Activated CD8-positive, alpha-beta memory T cell treated with anti-CD3 and anti-CD28 coated beads, Interleukin-2, amount 50 U/mL, for 24 hours (primary cell): Measurements from ENCODE around the gene SNCA.

Experiments used
- DNase-seq: peaks from one replicate; pipeline ENCODE4 v3.0.0-alpha.2; 2020; ENCODE audit errors: extremely low read depth

SNCA gene

GRCh38 chr4:89754531-89754930 is 82.4 kb downstream of the SNCA start:
- DNase-seq = no peak

GRCh38 chr4:89753601-89754066 is 83.3 kb downstream of the SNCA start:
- no peak for DNase-seq

DNA sequence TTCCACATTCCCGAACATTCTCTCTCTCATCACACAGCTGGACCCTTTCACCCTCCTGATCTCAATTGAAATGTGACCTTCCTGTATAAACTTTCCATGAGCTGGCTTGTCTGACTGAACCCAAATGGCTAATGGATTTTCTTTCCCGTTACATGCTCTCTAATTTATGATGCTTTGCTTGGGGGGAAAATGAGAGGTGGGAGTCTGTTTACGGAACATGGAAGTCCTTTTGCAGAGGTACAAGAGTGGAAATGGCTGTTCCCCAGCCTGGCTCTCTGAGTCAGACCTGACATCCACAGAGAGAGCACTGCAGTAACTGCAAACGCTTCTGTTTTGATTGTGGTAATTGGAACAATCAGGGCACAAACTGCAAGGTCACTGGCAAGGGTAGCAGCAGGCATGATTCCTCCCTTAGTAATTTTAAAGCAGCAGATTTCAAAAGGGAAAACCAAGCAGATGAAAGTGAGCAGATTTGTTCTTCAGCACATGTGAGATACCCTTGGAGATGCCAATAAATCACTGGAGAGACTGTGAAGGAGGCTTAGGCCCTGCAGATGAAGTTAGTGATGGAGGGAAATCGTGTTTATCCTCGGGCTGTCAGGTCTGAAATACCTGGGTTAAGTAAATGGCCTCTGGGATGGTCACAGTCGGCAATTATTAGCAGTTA is 83.9 kb downstream of the SNCA start:
- DNase-seq = no peak

GRCh38 chr4:89751416-89751815 is 85.5 kb downstream of the SNCA start:
- DNase-seq = no peak

GRCh38 chr4:89746377-89746776 is 90.6 kb downstream of the SNCA start:
- no peak for DNase-seq

GRCh38 chr4:89745708-89746107 is 91.3 kb downstream of the SNCA start:
- no peak for DNase-seq

- DNase-seq = no peak
Measured at GRCh38 chr4:89744914-89745313, 92.0 kb downstream of the SNCA start.

DNA sequence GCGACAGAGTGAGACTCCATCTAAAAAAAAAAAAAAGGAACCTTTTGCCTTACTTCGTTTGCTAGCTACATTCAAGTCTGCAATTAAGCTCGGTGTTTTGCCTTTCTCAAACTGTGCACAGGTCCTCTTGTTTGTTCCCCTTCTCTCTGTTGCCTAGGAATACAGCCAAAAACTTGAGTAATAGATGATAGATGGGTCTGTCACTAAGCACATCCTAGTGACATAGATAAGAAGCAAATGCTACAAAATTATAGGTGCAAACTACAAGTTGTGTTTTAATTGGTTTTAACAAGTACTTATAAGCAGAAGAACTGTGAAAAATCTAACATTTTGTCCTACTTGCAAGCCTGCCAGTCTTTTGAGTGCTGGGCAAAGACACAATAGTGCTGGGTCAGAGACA is 95.2 kb downstream of the SNCA start:
- DNase-seq = no peak

DNA sequence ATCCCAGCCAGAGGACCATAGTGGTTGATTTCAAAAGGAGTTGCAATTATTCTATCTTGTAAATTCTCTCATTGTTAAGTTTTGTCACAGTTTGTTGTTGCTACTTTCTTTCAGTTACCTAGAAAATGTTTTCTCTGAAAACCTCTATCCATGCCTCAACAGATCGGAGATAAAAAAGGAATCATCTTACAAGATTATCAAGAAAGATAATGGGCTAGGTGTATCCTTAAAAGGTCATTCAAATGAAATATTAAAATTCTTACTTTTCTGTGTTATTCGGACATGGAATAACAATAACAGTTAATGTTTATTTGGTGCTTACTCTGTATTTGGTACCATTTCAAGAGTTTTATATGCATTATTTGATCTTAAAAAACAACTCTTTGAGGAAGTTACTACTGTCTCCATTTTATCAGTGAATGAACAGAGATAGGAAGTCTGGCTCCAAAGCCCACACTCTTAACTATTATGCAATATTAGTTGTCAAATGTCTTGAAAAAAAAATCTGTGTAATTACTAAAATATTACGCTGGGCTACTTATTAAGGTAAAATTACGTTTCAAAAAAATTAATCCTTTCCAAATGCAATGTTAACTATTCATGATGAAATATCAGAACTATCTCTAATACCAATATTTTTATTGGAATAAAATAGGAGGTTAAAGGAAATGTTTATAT is 97.5 kb downstream of the SNCA start:
- no peak for DNase-seq

DNA sequence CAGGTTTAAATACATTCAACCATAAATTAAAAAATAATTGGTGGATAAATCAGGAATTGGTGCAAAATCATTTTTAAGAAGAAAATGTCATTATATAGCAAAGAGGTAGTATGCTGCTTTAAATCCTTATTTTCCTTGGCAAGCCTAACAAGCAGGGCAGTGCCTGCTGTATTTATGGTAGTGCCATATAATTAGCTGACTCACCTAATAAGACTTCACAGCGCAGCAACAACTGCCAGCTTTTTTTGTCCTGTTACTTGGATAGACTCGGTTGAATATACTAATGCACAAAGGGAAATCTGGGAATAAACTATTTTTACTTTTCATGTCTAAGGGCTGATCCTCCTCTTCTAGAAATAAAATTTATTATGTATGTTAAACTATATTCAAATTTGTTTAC is 99.1 kb downstream of the SNCA start:
- DNase-seq = no peak

- no peak for DNase-seq
Measured at GRCh38 chr4:89733946-89734345, 103.0 kb downstream of the SNCA start.

GRCh38 chr4:89727238-89727637 is 109.7 kb downstream of the SNCA start:
- DNase-seq = no peak

DNA sequence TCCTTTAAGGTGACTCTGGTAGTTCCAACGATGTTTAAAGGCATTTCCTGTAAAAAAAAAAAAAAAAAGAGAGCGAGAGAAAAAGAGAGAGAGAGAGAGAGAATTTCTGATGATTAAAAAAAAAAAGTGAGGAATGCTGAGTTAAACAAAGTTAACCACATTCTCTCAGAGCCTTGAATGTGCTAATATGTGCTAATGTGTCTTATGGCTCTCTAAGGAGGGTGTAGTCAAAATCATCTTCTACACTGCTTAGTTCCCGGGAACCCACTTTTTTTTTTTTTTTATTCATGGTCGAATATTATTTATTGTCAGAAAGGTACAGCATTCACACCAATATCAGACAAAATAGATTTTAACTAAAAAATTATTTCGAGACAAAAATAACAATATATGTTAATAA is 111.7 kb downstream of the SNCA start:
- no peak for DNase-seq

DNA sequence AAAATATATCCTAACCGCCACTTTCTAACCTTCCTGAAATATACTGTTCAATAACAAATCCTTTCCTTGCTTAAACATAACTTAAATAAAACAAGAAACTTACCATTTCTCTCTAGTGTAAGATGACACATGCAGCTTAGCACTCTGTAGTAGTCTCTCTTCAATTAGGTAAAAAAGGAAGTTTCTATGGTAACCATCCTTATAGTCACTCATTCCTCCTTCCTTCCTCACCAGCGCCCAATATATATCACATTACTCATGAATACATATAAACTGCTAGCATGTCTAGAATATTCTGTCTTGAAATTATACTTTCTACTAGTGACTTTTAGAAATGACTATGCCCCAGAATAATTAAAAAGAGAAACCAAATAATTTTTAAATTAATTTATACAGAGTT is 112.2 kb downstream of the SNCA start:
- DNase-seq = no peak

- no peak for DNase-seq
Measured at GRCh38 chr4:89723096-89723495, 113.9 kb downstream of the SNCA start.

GRCh38 chr4:89722517-89722916 is 114.4 kb downstream of the SNCA start:
- no peak for DNase-seq

GRCh38 chr4:89720981-89721380 is 116.0 kb downstream of the SNCA start:
- no peak for DNase-seq

DNA sequence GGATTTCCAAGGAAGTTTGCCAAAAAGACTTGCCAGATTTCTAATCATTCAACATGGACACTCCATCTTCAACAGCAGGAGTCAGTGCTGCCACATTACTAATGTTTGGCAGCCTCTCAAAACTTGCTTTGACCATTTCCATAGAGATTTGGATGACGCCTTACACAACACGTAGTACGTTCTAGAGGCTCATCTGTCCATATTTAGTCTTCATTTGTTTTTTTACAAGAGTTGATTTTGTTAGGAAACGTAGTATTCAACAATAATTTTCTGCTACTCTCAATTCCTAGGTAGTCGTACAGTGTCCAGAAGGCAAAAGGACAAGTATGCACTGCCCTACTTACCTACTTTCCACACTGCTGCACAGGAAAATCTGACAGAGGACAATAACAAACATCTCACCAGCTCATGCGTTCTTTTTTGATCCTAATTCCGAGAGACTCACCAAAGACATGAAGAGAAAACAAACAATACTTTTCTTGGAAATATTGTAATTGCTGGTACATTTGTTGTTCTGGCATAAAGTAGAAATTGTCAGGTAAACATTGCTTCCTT is 117.3 kb downstream of the SNCA start:
- DNase-seq = no peak

DNA sequence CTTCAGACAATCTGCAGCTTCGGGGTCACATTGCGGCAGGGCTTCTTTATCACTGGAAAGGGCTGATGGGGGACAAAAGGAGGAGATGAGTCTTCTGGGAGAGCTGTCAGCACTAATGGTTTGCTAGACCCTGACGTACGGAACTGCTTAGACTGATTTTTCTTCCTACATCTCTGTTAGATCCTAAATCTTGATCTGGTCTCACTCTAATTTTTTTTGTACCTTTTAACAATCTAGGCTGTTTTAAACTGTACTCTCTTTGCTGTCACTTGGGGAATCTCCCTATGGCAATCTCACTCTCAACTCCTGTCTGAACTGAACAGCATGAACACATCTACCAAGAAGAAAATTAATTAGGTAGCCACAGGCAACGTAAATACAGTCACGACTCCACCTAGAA is 120.1 kb downstream of the SNCA start:
- no peak for DNase-seq

GRCh38 chr4:89715631-89716030 is 121.3 kb downstream of the SNCA start:
- DNase-seq = no peak

GRCh38 chr4:89712827-89713226 is 124.1 kb downstream of the SNCA start:
- no peak for DNase-seq

DNA sequence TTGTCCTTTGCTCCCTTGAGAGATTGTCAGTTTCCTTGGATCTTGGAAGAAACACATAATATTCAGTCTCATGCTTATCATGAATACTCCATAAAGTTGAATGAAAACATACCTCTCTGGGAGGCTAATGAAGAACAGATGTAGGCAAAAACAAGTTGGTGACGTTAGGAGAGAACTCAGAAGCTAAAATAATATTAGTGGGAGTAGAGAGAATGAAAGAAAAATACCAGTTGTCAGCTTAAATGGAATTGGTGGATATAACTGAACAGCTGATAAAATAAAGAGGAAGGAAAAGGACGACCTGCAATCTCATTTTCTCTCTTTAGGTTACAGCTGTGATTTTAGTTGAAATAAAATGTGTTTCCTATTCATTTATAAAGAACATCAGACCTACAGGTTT is 124.8 kb downstream of the SNCA start:
- no peak for DNase-seq

DNA sequence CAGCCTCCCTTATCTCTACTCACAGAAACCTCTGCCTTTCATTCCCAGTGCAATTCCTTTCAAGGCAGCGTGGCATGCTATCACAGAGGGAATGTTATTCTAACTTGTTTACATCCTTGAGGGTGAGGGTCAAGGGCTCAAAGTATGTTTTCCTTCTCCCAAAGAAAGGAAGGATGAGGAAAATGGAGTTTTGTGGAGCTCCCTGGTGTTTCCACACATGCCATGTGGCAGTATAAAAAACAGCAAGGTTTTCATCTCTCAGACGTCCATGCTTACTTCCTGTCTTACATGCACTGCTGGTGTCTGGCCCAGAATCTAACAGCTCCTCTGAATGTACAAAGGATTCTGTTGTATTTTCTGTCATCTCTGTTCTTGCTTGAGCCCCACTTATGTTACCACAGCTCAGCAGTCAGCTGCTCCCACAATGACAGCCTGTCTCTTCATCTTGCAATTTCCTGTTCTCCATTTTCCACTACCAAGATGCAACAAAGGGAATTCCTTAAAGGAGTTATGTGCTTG is 128.0 kb downstream of the SNCA start:
- DNase-seq = no peak
